Stimulated activated CD4-positive, alpha-beta T cell treated with anti-CD3 and anti-CD28 coated beads, Interleukin-4, amount 100 ng/mL, for 1 hour (primary cell): ENCODE data around the gene IL11.
"Not testable (repeated sequence)": the region's sequence is repeated elsewhere in the genome, so short reads cannot be mapped to it uniquely, and the experiment has no call there.

Source experiments
- DNase-seq: peaks from one replicate; pipeline ENCODE4 v3.0.0-alpha.2; 2020

Gene IL11

GRCh38 chr19:55348317-55349034 is 21.8 kb downstream of the IL11 start:
- DNase-seq: no peak

DNA sequence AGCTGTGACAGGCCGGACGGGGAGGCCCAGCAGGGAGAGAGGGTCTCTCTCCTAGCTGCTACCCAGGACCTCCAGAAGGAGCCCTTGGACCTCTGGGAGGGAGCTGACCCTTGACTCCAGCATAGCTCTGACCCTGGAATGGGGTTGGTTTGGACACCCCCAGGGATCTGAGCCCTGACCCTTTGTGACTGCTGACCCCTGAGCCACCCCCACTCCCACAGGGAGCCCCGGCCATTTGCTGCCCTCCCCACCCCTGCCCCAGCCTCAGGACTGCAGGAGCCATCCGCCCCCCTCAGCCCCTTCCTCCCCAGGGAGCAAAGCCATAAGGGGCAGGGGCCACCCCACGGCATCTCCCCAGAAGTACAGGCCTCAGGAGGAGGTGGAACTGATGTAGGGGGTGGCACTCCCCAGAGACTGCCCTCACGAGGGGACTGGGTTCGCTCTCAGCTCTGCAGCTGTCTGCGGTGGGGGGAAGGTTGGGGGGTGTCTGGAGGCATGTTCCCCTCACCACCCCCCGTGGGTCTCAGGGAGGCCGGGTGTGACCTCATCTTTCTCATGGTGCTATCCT is 22.7 kb downstream of the IL11 start:
- no peak for DNase-seq

DNA sequence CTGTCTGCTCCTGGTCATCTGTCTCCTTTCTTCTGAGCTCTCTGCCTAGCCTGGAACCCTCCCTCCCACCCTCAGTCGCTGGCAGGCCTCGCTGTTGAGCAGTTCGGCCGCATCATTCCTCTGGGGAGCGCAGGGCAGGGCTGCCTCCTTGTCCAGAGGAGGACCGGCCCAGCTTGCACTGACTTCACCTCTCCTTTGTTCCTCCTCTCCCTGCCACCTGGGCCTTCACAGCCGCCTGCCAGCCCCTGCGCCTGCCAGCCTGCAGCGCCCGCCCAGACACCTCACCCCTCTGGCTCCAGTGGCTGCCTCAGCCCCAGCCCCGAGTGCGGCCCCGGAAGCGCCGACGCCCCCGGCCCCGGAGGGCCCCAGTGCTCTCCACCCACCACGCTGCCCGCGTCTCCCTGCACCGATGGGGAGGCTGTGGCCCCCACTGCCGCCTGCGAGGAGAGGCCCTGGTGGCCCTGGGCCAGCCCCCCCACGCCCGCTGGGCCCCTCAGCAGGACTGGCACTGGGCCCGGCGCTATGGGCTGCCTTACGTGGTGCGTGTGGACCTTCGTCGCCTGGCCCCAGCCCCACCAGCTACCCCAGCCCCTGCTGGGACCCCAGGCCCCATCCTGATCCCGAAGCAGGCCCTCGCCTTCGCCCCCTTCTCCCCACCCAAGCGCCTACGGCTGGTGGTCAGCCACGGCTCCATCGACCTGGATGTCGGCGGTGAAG is 23.4 kb downstream of the IL11 start:
- no peak for DNase-seq

DNA sequence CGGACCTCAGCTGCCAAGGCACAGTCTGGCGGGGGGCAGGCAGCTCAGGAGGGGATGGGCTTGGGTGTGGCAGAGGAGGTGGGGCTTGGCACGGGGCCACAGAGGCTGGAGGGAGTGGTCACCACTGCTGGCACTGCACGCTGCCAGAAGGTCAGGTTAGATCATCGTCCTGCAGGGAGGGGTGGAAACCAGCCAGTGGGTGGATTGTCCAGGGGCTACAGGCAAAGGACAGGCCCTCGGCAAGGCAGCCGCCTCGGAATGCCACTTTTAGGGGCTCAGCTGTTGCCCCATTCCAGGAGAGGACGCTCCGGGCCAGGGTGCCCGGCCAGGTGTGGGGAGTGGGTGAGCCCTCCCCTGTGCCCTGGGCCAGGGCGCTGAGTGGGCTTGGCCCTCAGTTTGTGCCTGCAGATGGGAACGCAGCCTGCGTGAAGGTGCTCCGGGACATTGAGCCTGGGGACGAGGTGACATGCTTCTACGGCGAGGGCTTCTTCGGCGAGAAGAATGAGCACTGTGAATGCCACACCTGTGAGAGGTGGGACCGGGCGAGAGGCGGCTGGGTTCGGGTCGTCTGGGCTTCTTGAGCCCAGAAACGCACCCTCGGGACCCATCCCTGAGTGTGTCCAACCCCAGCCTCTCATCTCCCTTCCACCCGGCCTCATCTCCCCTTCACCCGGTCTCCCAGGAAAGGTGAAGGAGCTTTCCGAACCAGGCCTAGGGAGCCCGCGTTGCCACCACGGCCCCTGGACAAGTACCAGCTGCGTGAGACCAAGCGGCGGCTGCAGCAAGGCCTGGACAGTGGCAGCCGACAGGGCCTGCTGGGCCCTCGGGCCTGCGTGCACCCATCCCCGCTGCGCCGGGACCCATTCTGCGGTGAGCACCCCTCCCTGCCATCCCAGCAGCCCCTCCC is 24.2 kb downstream of the IL11 start:
- DNase-seq: no peak

- DNase-seq: no peak
Measured at GRCh38 chr19:55345101-55345817, 25.0 kb downstream of the IL11 start.

DNA sequence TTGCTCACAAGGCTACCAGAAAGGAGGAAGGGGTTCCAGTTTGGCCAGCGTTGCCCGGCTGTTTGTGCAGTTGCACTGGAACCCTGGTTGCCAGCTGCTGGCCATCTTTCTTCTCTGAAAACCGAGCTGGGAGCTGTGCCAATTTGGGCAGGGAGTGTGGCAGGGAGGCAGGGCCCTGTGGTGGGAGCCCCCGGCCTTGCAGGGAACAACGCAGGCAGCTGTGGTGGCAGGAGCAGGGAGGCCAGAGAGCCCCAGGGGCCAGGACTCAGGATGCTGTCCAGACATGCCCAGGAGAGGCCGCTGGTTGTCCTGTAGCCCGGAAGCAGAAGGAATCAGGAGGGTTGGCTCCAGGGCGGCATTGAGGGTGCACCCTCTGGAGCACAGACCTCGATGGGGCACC is 25.8 kb downstream of the IL11 start:
- no peak for DNase-seq

DNA sequence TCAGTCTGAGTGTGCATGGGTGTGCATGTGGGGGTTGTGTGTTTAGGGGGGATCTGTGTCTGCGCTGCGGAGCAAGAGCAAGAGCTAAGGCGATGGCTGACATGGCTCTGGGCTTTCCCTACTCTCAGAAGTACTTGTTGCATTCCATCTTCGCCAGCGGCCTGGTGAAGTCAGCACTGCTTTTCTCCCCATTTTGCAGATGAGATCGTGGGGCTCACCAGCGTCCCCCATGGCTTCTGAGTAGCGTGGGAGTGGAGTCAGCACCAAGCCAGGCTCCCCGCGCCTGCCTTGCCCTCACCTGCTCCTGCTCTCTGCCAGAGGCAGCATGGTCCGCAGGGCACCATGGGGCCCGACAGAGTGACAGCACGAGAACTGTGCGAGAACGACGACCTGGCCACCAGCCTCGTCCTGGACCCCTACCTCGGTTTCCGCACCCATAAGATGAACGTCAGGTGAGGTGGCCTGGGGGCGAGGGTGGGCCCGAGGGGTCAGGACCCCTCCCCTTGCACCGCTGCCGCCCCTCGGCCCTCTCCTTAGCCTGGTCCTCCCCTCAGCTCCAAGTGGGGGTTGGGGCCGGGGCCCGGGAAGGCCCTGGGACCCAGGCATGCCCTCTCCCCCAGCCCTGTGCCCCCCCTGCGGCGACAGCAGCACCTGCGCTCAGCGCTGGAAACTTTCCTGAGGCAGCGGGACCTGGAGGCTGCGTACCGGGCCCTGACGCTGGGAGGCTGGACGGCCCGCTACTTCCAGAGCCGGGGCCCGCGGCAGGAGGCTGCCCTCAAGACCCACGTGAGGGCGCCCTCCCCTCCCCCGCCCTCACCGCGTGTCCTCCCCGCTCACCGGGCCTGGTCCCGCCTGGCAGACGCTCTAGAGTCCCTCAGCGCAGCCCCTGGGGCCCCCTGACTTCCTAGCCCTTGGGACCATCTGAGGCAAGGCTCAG is 28.4 kb downstream of the IL11 start:
- DNase-seq: no peak

GRCh38 chr19:55341171-55341588 is 29.1 kb downstream of the IL11 start:
- peak; percentile 70 for DNase-seq

DNA sequence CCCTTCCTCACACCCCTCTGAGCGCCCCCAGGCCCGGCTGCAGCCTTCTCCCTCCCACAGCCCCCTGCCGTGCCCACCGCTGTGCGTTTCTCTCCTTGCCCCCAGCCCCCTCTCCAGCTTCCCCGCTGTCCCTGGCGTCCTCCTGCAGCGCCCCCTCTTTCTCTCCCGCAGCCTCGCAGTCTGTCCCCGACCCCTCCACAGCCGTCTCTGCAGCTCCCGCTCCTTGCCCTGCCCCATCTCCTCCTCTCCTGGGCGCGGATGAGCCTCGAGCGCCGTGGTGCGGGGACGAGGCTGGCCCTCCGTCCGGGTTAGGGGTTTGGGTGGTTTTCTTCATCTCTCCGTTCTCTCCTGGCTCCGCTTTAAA is 29.5 kb downstream of the IL11 start:
- peak; percentile 13 for DNase-seq

- no peak for DNase-seq
Measured at GRCh38 chr19:55339889-55340783, 30.1 kb downstream of the IL11 start.

DNA sequence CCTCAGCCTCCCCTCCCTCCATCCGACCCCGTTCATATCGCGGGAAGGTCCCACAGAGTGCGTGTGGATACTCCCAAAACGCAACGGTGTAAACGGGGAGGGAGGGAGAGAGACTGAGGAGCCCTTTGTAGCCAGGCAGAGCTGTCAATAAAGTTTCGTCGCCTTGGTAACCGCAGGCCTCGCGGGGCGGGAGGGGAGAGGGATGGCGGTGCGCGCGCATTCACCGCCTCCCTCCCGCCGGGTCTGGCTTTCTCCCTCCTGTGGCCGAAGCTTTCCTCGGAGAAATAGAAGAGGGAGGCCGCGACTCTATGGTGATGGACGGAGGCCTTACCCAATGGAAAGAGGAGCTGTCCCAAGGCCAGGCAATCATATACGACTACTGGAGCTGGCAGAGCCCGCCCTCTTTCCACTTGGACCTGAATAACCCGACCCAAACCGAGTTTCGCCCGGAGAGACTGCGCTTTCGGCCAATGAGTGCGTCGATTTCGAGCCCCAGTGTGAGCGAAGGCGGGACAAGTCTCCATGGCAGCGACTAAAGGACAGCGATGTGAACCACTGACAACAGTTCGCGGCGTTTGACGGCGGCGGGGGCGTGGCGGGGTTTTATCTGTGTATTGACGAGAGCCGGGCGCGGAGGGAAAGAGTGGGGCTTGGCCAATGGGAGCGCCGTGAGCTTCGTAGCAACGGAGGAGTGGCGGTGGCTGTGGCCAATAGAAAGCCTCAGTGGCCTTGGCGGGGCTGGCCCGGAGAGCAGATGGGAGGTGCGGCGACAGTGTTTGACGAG is 31.0 kb downstream of the IL11 start, which contains the start of gene KMT5C:
Gene KMT5C, plus strand, starts transcription at position 772 of the 784 bp plus-strand sequence. CDS start 2,061 bp downstream, outside the sequence.
- peak; percentile 100 for DNase-seq

DNA sequence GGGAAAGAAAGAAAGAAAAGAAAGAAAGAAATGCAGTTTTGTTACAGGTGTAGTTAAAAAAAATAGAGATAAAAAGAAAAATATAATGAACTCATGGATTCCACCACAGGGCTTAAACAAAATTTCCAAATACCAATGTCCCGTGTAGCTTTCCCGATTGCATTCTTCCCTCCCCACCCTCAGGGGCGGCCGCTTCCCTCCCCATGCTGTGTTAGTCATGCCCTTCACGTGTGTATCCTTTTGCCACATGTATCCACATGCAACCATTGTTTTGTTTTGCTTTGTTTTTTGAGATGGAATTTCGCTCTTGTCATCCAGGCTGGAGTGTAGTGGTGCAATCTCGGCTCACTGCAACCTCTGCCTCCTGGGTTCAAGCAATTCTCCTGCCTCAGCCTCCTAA is 34.2 kb downstream of the IL11 start:
- no peak for DNase-seq

- no peak for DNase-seq
Measured at GRCh38 chr19:55333870-55334269, 36.4 kb downstream of the IL11 start.

GRCh38 chr19:55329791-55330190 is 40.5 kb downstream of the IL11 start:
- not testable (repeated sequence) for DNase-seq

DNA sequence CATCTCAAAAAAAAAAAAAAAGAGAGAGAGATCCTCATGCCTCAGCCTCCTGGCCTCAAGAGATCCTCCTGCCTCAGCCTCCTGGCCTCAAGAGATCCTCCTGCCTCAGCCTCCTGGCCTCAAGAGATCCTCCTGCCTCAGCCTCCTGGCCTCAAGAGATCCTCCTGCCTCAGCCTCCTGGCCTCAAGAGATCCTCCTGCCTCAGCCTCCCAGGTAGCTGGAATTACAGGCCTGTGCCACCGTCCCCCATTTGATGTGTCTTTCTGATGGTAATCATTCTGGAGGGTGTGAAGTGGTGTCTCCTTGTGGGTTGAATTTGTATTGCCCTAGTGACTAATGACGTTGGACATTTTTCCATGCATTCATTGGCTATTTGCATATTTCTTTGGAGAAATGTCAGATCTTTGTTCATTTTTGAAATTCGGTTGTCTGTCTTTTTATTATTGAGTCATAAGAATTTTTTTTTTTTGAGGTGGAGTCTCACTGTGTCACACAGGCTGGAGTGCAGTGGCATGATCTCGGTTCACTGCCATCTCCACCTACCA is 41.4 kb downstream of the IL11 start:
- not testable (repeated sequence) for DNase-seq

DNA sequence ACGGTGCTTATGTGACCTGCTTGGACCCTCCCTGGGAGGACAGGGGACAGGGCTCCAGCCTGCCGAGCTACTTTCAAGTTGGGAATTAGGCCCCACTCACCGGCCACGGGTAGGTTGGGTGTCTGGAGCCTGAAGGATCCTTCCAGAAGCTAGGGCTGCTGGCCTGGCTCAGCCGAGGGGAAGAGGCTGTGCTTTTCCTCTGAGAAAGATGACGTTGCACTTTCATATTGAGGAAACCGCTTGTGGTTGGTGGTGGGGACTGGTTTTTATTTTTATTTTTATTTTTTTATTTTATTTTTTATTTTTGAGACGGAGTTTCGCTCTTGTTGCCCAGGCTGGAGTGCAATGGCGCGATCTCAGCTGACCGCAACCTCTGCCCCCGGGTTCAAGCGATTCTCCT is 45.1 kb downstream of the IL11 start, which contains the start of gene TMEM150B:
Gene TMEM150B, minus strand, starts transcription at position 170 of the 400 bp plus-strand sequence. CDS start 4,305 bp downstream, outside the sequence.
- no peak for DNase-seq

DNA sequence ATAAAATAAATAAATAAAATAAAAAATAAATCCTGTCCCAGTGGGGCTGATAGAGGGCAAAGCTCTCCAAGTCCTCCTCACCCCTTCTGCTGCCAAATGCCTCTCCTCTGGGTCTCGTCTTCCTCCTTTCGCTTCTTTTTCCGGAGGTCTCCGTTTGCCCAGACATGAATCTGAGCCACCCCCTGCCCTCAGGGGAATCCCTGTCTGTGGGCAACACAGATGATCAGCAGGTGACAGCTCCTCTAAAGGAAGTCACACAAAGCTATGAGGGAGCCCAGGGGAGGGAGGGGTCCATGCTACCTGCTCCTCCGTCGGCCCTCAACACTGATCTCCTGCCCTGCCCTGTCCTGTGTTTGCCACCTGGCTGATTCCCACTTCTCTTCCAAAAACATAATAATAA is 45.6 kb downstream of the IL11 start:
- no peak for DNase-seq

DNA sequence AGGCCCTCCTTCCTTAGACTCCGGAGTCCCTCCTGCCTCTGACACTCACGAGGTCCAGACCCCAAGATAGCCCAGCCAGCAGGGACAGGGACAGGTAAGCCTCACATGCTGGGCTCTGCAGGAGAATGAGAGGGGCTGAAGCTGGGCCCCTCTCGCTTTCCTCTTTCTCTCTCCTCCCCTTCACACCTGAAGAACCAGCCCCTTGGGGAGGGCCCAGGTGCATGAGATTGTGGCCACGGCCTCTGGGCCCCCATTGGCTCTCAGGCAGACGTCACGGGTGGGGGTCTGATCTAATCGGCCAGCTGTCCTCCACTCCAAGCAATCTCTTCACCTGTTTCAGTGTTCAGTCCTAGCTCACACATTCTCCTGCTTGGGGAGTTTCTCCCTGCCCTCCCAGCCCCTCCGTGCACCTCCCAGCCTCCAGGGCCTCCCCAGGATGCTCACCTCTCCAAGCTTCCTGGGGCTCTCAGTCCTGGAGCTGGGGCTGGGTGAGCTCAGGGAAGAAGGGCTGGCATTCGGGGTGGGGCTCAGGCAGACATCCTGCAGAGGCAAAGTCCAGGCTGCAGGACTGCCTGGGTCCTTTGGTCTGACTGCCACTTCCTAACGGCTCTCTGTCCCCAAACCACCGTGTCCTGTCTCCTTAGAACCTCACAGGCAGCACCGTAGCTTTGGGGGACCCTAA is 47.9 kb downstream of the IL11 start:
- no peak for DNase-seq
